Gastrocnemius medialis (tissue), 4 donors: Measurements from ENCODE around the gene DYRK1A.

Experiments used
- CTCF ChIP-seq, 5 experiments: fragments of 450-650 bp in 3 of 5; fragments of 200-600 bp in 2 of 5; sonication (generic) in 2 of 5; IDR thresholded peaks in 4 of 5; conservative IDR thresholded peaks in 1 of 5; 1 replicate in 4 of 5; 2 replicates in 1 of 5; pipeline ENCODE4 v1.5.1; 2016 to 2019; ENCODE audit warnings: antibody characterized with exemption in 5 of 5, mild to moderate bottlenecking in 3 of 5, moderate library complexity in 3 of 5
- POLR2A ChIP-seq, 2 donors: fragments of 450-650 bp; IDR thresholded peaks; one replicate each; pipeline ENCODE4 v1.6.1; 2017; ENCODE audit warnings: antibody characterized with exemption in 2 of 2, mild to moderate bottlenecking in 2 of 2, moderate library complexity in 2 of 2

GRCh38 chr21:37421306-37421705, 54.7 kb downstream of the DYRK1A start:
- TF ChIP-seq POLR2A (IDR thresholded peaks at IDR 0.05): no peak
- no peak for TF ChIP-seq CTCF (IDR thresholded peaks at IDR 0.05 in 4 of 5, conservative IDR thresholded peaks at IDR 0.05 in 1 of 5)
